Panc1 (cell line): ENCODE results near the gene FLRT1. TPM values are rescaled to one million over a fixed set of nuclear protein-coding genes. Genes with fewer than 3 reads are reported as not detected.

Source experiments
- ATAC-seq: fragments of 200-7000 bp; cut with Tn5 transposase; 2 replicates; pipeline ENCODE4 v1.9.1; 2020; ENCODE audit warnings: mild to moderate bottlenecking, moderate library complexity
- BruUV-seq: library from RNA; stranded (reverse); fragments of 400-500 nt; replicated peaks from 2 replicates; lab custom pipeline; 2021; lab: Mats Ljungman, UMichigan
- CTCF ChIA-PET: fragments of 300-600 bp; sonication (Branson Sonifier 250); formaldehyde crosslinking; loops from one replicate; lab custom pipeline; 2022; ENCODE audit warnings: antibody characterized with exemption; lab: Charles Lee
- POLR2A ChIA-PET: fragments of 300-600 bp; sonication (Branson Sonifier 250); formaldehyde crosslinking; loops from one replicate; lab custom pipeline; 2022; ENCODE audit warnings: antibody characterized with exemption; lab: Charles Lee
- DNase-seq: peaks from one replicate; pipeline ENCODE4 v3.0.0-alpha.2; 2010; ENCODE audit warnings: low read depth, low spot score
- H3K27ac ChIP-seq: 2 replicates; pipeline ENCODE4 v1.5.1; 2011; ENCODE audit warnings: mild to moderate bottlenecking, low read length, inconsistent platforms
- H3K27me3 ChIP-seq: fragments of 200-500 bp; sonication (Bioruptor generic); 2 replicates; pipeline ENCODE4 v1.6.0; 2014; ENCODE audit warnings: low read length, inconsistent platforms; ENCODE audit not compliant: control insufficient read depth, insufficient read depth
- H3K36me3 ChIP-seq: fragments of 200-500 bp; sonication (Bioruptor generic); 2 replicates; pipeline ENCODE4 v1.5.1; 2014; ENCODE audit warnings: inconsistent platforms, mild to moderate bottlenecking, low read length, moderate library complexity; ENCODE audit not compliant: control insufficient read depth, insufficient read depth
- H3K4me1 ChIP-seq: 2 replicates; pipeline ENCODE4 v1.5.1; 2011; ENCODE audit warnings: inconsistent platforms, mild to moderate bottlenecking, low read length, moderate library complexity; ENCODE audit not compliant: control insufficient read depth, insufficient read depth
- H3K4me3 ChIP-seq, 2 experiments: 2 replicates each; pipeline ENCODE4 v1.5.1; 2011 to 2012; ENCODE audit warnings: low read depth in 2 of 2, low read length in 2 of 2, mild to moderate bottlenecking in 2 of 2, inconsistent platforms in 1 of 2, moderate library complexity in 1 of 2
- H3K9me3 ChIP-seq: fragments of 200-500 bp; sonication (Bioruptor generic); 2 replicates; pipeline ENCODE4 v1.5.1; 2014; ENCODE audit warnings: low read depth, mild to moderate bottlenecking, inconsistent platforms, low read length, moderate library complexity; ENCODE audit not compliant: control insufficient read depth, insufficient read depth
- CTCF ChIP-seq: fragments of 450-650 bp; IDR thresholded peaks from 2 replicates; pipeline ENCODE4 v1.5.1; 2017; ENCODE audit warnings: mild to moderate bottlenecking
- POLR2AphosphoS5 ChIP-seq: IDR thresholded peaks from 2 replicates; pipeline ENCODE4 v1.6.1; 2012; ENCODE audit warnings: mild to moderate bottlenecking, low read depth, low read length, moderate library complexity
- REST ChIP-seq, 2 experiments: IDR thresholded peaks; 2 replicates each; pipeline ENCODE4 v1.6.1; 2011 to 2012; ENCODE audit warnings: low read depth in 2 of 2, control low read depth in 1 of 2, low read length in 1 of 2, mild to moderate bottlenecking in 1 of 2, moderate library complexity in 1 of 2; ENCODE audit not compliant: insufficient read depth in 1 of 2
- SIN3A ChIP-seq: IDR thresholded peaks from 2 replicates; pipeline ENCODE4 v1.6.1; 2012; ENCODE audit warnings: low read depth, mild to moderate bottlenecking, low read length, moderate library complexity, borderline replicate concordance; ENCODE audit not compliant: insufficient read depth
- TCF7L2 ChIP-seq: IDR thresholded peaks from 2 replicates; pipeline ENCODE4 v1.6.1; 2011; ENCODE audit warnings: mild to moderate bottlenecking, low read depth, low read length, inconsistent platforms
- in situ Hi-C: cut with HindIII; loops from 2 replicates; pipeline ENCODE4 v1.10.0; 2016; ENCODE audit warnings: low sequenced_read_pairs, low pct_unique_long_range_greater_than_20kb
- intact Hi-C: fragments of 100-400 bp; cut with micrococcal nuclease; formaldehyde crosslinking; loops from one replicate; pipeline ENCODE4 v1.10.0; 2022; ENCODE audit not compliant: unreplicated experiment
- total RNA-seq: library from RNA; stranded (reverse); gene quantifications from one replicate; pipeline ENCODE4 v1.2.1, GENCODE V29; 2021; ENCODE audit not compliant: unreplicated experiment

FLRT1 gene
- total RNA-seq, 1 experiment from 2014 or later = 0.51 TPM

GRCh38 chr11:64042301-64042700, 6.6 kb downstream of the FLRT1 start:
- TF ChIP-seq CTCF (no peak), TCF7L2 (no peak), SIN3A (no peak), POLR2AphosphoS5 (no peak), REST (IDR thresholded peaks at IDR 0.05; ENCODE audit: insufficient read depth in 1 of 2, low read depth in 2 of 2, low read length in 1 of 2) (no peak)
- BruUV-seq = no TSS peak
- in situ Hi-C loops (no loop called here), intact Hi-C loops (no loop called here)
- Histone ChIP-seq H3K27me3 (no peaks in the 10 kb centered on the region), H3K4me3 (no peak overlapping the region), H3K36me3 (no peaks in the 10 kb centered on the region), H3K4me1 (no peaks in the 10 kb centered on the region), H3K9me3 (no peaks in the 10 kb centered on the region), H3K27ac (no peak overlapping the region)
- CTCF ChIA-PET = interaction anchor here (1.3 kb wide), 1 partner anchor 33 kb away, joined by 3 read pairs; no protein-coding TSS in a partner anchor
- ATAC-seq (no peak), DNase-seq (no peak)
- POLR2A ChIA-PET = no interaction called here

GRCh38 chr11:64043545-64043944, 7.8 kb downstream of the FLRT1 start:
- in situ Hi-C loops (no loop called here), intact Hi-C loops (no loop called here)
- H3K9me3 ChIP-seq = no peaks in the 10 kb centered on the region
- no peak overlapping the region for H3K4me3 ChIP-seq
- no peak for DNase-seq
- TF ChIP-seq REST (IDR thresholded peaks at IDR 0.05; ENCODE audit: insufficient read depth in 1 of 2, low read depth in 2 of 2, low read length in 1 of 2) (no peak), POLR2AphosphoS5 (no peak), SIN3A (no peak), TCF7L2 (no peak), CTCF (no peak)
- ATAC-seq = no peak
- POLR2A ChIA-PET = no interaction called here
- H3K27me3 ChIP-seq = no peaks in the 10 kb centered on the region
- no peak overlapping the region for H3K27ac ChIP-seq
- CTCF ChIA-PET = interaction anchor here (0.6 kb wide), 1 partner anchor 236 kb away, joined by 5 read pairs; no protein-coding TSS in a partner anchor
- no TSS peak for BruUV-seq
- no peaks in the 10 kb centered on the region for H3K36me3 ChIP-seq
- H3K4me1 ChIP-seq = no peaks in the 10 kb centered on the region
